Epithelial cell of prostate (primary cell): ENCODE data around the gene SDC3.
"Not testable (repeated sequence)": the region's sequence is repeated elsewhere in the genome, so short reads cannot be mapped to it uniquely, and the experiment has no call there.

ENCODE experiments used
- DNase-seq: peaks from one replicate; pipeline ENCODE4 v3.0.0-alpha.2; 2011; ENCODE audit warnings: low read depth, low spot score
- H3K27ac ChIP-seq: fragments of 450-650 bp; 2 replicates; pipeline ENCODE4 v1.5.1; 2017; ENCODE audit warnings: mild to moderate bottlenecking

Gene SDC3

GRCh38 chr1:30908696-30909364 lies at the start of gene SDC3:
TSS of gene SDC3 (minus strand) at chr1:30908758. CDS start at chr1:30908586, 172 bp downstream.
- no peak for DNase-seq
- H3K27ac ChIP-seq = no peak within 1 kb of the TSS

GRCh38 chr1:30957560-30958222 lies 49.1 kb upstream of the SDC3 start:
- no peak overlapping the region for H3K27ac ChIP-seq
- no peak for DNase-seq

GRCh38 chr1:30955448-30956015 lies 47.0 kb upstream of the SDC3 start:
- no peak for DNase-seq
- no peak overlapping the region for H3K27ac ChIP-seq

DNA sequence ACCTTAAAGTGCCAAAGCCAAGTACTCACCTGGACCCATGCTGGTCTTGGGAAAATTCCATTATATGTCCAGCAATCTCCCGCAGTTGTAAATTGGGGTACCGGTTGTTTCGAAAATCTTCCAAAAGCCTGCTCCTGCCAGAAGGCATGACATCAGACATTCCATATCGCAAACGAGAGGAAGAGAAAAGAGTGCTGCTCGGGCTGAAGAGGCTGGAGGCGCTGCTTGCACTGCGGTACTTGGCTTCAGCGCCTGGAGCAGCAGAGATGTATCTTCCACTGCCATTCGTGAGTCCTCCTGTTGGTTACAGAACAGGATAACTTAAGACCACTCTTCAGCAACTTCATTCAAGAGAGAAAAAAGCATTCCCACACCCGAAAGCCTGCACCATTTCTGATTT lies 45.1 kb upstream of the SDC3 start:
- H3K27ac ChIP-seq = no peak overlapping the region
- DNase-seq = no peak

DNA sequence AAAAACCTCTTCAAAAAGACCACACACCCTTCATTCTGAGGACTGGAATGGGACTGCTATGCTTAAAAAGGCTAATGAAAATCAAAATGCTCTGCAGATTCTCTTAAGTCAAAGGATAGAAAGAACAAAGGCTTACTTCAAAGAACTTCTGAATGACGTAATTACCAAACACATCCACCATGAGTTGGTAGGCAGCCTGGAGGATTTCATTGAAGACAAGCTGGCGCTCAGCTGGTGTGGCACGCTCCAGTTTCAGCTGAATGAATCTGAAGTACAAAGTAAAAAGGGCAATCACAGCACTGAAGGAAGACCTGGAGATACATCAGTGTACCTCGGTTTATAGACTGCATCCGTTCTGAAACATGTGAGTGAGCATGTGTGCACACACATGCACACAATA lies 43.5 kb upstream of the SDC3 start:
- no peak overlapping the region for H3K27ac ChIP-seq
- DNase-seq = no peak

DNA sequence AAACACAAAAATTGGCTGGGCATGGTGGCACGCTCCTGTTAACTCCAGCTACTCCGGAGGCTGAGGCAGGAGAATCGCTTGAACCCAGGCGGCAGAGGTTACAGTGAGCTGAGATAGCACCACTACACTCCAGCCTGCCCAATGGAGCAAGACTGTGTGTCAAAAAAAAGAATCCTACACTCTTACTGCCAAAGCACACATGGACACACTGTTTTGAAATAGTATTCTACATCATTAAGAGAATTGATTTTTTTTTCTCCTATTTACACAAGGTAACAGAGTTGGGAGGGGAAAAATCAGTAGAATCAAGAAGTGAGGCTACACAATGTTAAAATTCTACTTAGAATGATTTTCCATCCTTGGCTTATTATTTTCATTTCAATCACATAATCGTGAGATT lies 42.1 kb upstream of the SDC3 start:
- H3K27ac ChIP-seq = no peak overlapping the region
- DNase-seq = no peak

GRCh38 chr1:30950053-30950452 lies 41.5 kb upstream of the SDC3 start:
- no peak for DNase-seq
- no peak overlapping the region for H3K27ac ChIP-seq

GRCh38 chr1:30949487-30949838 lies 40.9 kb upstream of the SDC3 start:
- not testable (repeated sequence) for DNase-seq, H3K27ac ChIP-seq

DNA sequence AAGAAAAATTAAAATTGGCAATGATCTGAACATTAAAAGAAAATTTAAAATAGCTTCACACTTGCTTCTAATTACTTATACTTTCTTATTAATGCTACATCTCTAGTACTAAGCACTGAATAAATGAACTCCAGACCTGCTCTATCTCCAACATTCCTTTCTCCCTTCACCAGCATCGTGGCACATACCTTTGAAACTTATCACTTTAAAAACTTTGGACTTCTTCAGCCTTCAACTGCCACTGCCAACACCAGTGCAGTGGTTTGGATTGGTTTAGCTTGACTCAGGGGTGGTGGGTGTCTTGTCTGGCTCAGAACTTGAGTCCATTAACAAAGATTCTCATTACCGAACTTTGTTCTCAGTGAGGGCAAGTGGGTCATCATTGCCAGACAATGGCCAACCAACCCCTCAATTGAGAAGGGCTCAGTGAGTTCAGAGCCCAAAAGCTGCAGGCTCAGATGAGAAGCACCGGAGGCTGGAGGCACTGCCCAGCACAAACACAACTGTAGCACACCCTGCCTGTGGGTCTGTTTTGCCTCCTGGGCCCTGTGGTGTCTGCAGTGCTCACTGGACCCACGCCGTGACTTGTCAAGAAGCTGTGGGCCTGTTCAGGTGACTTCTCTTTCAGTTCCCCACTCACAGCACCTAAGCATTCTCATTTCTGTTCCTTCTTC lies 40.4 kb upstream of the SDC3 start:
- DNase-seq, H3K27ac ChIP-seq: not testable (repeated sequence)

DNA sequence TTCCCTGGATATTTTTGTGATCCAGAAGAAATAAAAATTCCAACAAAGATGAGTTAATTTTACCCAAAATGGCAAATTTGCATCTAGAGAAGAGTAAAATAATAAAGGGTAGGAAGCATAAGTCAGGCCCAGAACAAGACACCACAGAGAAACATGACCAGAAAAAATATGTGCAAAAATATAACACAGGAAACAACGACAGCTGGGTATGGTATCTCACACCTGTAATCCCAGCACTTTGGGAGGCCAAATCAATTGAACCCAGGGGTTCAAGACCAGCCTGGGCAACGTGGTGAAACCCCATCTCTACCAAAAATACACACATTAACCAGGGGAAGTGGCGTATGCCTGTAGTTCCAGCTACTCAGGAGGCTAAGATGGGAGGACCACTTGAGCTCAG lies 39.7 kb upstream of the SDC3 start:
- DNase-seq = no peak
- no peak overlapping the region for H3K27ac ChIP-seq

DNA sequence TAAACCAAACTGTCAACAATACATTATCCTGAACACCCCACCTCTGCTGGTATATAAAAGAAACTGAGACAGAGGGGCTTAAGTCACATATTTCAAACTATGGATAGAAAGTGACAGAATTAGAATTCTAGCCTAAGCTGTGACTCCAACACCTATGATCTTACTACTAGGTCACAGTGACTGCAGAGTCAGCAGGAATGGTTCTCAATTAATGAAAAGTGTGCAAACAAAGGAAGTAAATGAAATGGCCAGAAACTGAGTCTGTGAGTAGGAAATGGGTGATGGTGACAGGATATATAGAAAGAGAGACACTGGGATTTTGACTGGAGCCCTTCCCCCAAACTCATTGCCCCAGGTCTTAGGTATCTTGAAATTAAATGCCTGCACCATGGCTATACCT lies 38.7 kb upstream of the SDC3 start:
- DNase-seq = no peak
- no peak overlapping the region for H3K27ac ChIP-seq

DNA sequence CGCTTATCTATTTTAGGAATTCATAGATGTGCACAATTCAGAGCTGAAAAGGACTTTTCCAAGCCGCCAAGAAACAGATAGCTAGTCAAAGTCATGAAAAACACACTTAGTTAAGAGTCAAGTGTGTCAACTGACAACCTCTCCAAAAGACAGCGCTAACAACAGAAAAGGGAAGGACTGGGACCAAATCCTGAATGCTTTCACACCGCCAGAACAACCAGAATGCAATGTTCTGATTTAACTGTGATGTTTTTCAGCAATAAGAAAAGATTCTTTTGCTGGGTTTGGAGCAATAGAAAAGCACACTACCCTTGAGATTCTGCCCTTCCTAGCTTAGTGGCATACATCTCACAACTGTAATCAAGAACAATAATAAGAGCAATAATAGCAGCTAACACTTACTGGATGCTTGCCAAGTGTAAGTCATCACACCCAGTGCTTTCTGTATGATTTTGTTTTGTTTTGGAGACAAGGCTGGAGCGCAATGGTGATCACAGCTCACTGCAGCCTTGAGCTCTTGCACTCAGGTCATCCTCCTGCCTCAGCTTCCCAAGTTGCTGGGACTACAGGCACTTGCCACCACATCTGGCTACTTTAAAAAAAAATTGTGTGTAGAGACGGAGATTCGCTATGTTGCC lies 33.9 kb upstream of the SDC3 start:
- DNase-seq = no peak
- no peak overlapping the region for H3K27ac ChIP-seq

GRCh38 chr1:30940541-30940940 lies 32.0 kb upstream of the SDC3 start:
- DNase-seq = no peak
- H3K27ac ChIP-seq = no peak overlapping the region

DNA sequence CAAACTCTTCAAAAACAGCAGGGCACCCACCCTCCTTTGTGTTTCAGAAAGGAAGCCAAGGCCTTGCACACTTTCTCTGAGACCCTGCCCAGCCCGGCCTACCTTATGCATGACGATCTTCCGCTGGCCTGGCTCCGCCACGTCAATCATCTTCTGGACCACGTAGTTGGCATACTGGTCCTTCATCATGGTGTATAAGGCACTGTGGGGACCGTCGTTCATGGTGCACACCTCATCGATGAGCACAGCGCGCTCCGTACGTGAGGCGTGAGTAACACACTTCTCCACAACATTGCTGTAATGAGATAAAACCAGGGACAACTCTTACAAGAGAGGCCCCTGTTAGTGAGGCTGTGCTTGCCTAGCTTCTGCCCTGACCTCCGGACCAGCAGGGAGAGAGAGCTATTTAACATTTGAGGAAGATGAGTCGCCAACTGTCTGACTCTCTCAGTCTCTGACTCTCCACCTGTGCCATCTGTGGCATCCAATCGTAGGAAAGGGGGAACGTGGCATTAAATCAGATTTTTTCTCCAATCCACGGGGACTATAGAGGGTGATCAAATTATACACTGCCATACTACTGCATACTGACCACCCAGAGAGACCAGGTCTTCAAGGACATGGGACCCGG lies 28.1 kb upstream of the SDC3 start:
- no peak for DNase-seq
- peak overlapping the region; percentile 65 for H3K27ac ChIP-seq

DNA sequence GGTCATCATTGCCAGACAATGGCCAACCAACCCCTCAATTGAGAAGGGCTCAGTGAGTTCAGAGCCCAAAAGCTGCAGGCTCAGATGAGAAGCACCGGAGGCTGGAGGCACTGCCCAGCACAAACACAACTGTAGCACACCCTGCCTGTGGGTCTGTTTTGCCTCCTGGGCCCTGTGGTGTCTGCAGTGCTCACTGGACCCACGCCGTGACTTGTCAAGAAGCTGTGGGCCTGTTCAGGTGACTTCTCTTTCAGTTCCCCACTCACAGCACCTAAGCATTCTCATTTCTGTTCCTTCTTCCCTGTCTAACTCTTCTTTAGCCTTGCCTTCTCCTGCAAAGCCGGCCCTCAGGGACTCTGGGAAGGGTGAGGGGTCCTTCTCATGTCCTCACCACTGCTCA lies 27.2 kb upstream of the SDC3 start:
- not testable (repeated sequence) for DNase-seq
- H3K27ac ChIP-seq = peak overlapping the region; percentile 88

GRCh38 chr1:30934613-30935012 lies 26.1 kb upstream of the SDC3 start:
- DNase-seq = no peak
- H3K27ac ChIP-seq = peak overlapping the region; percentile 88

GRCh38 chr1:30933874-30934252 lies 25.3 kb upstream of the SDC3 start:
- peak overlapping the region; percentile 88 for H3K27ac ChIP-seq
- peak; percentile 24 for DNase-seq

DNA sequence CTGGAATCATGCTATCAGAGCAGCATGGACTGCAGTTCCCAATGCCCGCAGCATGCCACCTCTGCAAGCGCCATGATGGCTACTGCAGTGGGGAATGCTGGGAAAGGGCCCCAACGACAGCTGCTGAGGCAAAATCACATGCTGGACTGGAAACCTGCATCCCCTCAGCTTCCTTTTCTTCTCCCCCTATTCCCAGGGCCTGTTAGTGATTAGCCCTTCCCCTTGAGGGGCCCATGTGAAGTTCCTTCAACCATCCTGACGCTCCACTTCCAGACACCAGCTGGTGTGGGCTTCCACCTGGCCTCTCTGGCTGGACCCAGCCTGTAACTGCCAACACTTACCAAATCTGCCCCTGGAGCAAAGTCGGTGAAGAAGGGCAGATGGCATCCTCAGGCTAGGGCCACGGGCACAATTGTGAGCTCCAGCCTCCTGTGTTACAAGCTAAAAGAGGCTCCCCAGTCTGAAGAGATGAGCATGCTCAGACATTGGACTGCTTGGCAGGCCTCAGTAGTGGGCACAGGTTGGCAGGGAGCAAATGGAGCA lies 22.1 kb upstream of the SDC3 start:
- peak overlapping the region; percentile 8 for H3K27ac ChIP-seq
- no peak for DNase-seq

DNA sequence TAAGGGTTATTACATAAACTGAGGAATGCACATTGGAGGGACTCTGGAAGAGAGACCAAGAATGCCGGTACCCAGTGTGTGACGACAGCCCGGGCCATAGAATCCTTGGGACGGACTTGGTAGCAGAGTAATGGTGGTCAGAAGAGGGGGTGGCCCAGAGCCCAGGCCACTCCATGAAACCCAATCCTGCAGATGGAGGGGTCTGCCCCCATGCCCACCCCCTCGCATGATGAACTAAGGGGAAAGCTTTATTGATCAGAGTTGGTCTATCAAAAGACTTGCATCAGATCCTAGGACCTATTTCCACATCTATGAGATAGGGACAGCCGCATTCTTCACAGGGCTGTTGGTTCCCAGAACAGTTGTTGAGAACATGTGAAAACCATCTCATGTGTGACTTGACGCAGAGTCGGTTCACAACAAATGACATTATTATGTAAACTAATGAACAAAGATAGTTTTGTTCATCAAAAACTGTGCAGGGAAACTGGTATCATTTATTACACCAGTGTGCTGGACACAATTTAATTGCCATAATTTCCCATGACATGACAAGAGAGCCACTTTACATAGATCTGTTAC lies 21.5 kb upstream of the SDC3 start:
- H3K27ac ChIP-seq = peak overlapping the region; percentile 8
- DNase-seq = no peak
